Caco-2 (cell line): ENCODE results near the gene SLMAP. TPM values are rescaled to one million over a fixed set of nuclear protein-coding genes. Genes with fewer than 3 reads are reported as not detected.

ENCODE experiments used
- BruUV-seq: library from RNA; stranded (reverse); fragments of 400-500 nt; replicated peaks from 2 replicates; lab custom pipeline; 2021; lab: Mats Ljungman, UMichigan
- CTCF ChIA-PET: fragments of 300-600 bp; sonication (Branson Sonifier 250); formaldehyde crosslinking; loops from one replicate; lab custom pipeline; 2022; ENCODE audit warnings: antibody characterized with exemption; lab: Charles Lee
- POLR2A ChIA-PET: fragments of 300-600 bp; sonication (Branson Sonifier 250); formaldehyde crosslinking; loops from one replicate; lab custom pipeline; 2022; ENCODE audit warnings: antibody characterized with exemption; lab: Charles Lee
- DNase-seq, 2 experiments: peaks; one replicate each; pipeline versions ENCODE4 v3.0.0 to v3.0.0-alpha.2; 2020 to 2022
- H3K27me3 ChIP-seq: replicated peaks from 2 replicates; pipeline ENCODE4 v1.6.0; 2011; ENCODE audit warnings: low read length; ENCODE audit not compliant: control insufficient read depth, insufficient read depth
- H3K36me3 ChIP-seq: 2 replicates; pipeline ENCODE4 v1.5.1; 2011; ENCODE audit warnings: low read length; ENCODE audit not compliant: control insufficient read depth, insufficient read depth
- H3K4me1 ChIP-seq: fragments of 250-450 bp; sonication (Bioruptor Pico); 2 replicates; pipeline ENCODE4 v1.5.1; 2020; ENCODE audit warnings: mild to moderate bottlenecking
- H3K4me3 ChIP-seq: 2 replicates; pipeline ENCODE4 v1.5.1; 2011; ENCODE audit warnings: low read depth, mild to moderate bottlenecking, control low read depth, low read length
- H3K9me3 ChIP-seq: fragments of 250-450 bp; sonication (Bioruptor Pico); 2 replicates; pipeline ENCODE4 v1.5.1; 2020; ENCODE audit warnings: mild to moderate bottlenecking, moderate library complexity
- H3K27ac Mint-ChIP-seq: one replicate; pipeline ENCODE4 v1.8.0; 2022; ENCODE audit warnings: mixed read lengths; ENCODE audit not compliant: unreplicated experiment
- H3K27me3 Mint-ChIP-seq: one replicate; pipeline ENCODE4 v1.8.0; 2022; ENCODE audit warnings: mixed read lengths; ENCODE audit not compliant: insufficient read depth, unreplicated experiment
- H3K36me3 Mint-ChIP-seq: one replicate; pipeline ENCODE4 v1.8.0; 2022; ENCODE audit warnings: mild to moderate bottlenecking, mixed read lengths; ENCODE audit not compliant: insufficient read depth, unreplicated experiment
- H3K4me1 Mint-ChIP-seq: one replicate; pipeline ENCODE4 v1.8.0; 2022; ENCODE audit warnings: low read depth, mixed read lengths; ENCODE audit not compliant: unreplicated experiment
- H3K4me3 Mint-ChIP-seq: one replicate; pipeline ENCODE4 v1.8.0; 2022; ENCODE audit warnings: mild to moderate bottlenecking, moderate library complexity, mixed read lengths; ENCODE audit not compliant: unreplicated experiment
- H3K9me3 Mint-ChIP-seq: one replicate; pipeline ENCODE4 v1.8.0; 2022; ENCODE audit warnings: mixed read lengths; ENCODE audit not compliant: unreplicated experiment
- CTCF ChIP-seq, 2 experiments: fragments of 200-600 bp in 1 of 2; IDR thresholded peaks; 1 replicate in 1 of 2; 2 replicates in 1 of 2; pipeline versions ENCODE4 v1.5.1 to v1.8.0; 2011 to 2022; ENCODE audit warnings: antibody characterized with exemption in 1 of 2, control low read depth in 1 of 2, inconsistent platforms in 1 of 2, low read depth in 1 of 2, low read length in 1 of 2, mild to moderate bottlenecking in 1 of 2, moderate library complexity in 1 of 2; ENCODE audit not compliant: insufficient read depth in 1 of 2, severe bottlenecking in 1 of 2, unreplicated experiment in 1 of 2
- intact Hi-C: fragments of 100-400 bp; cut with micrococcal nuclease; formaldehyde crosslinking; loops from one replicate; pipeline ENCODE4 v1.10.0; 2022; ENCODE audit not compliant: unreplicated experiment
- total RNA-seq: library from RNA; stranded (reverse); gene quantifications from 2 replicates; pipeline ENCODE4 v1.2.3, GENCODE V29; 2022

Gene SLMAP
- total RNA-seq, 1 experiment from 2014 or later: 136 TPM

DNA sequence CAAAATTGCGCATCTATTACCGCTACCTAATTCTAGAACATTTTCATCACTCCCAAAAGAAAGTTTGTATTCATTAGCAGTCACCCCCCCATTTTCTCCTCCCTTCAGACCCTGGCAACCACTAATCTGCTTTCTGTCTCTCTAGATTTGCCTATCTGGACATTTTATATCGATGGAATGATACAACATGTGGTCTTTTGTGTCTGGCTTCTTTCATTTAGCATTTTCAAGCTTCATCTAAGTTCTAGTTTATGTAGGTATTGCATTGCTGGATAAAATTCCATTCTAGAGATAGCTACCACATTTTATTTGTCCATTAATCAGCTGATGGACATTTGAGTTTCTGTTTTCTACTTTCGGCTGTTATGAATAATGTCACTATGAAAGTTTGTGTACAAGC lies 38.4 kb downstream of the SLMAP start:
- peaks cover 25% of the 10 kb centered on the region for H3K4me1 Mint-ChIP-seq
- Histone ChIP-seq H3K9me3 (peaks cover 3% of the 10 kb centered on the region; the same call in 1 of the 2 replicates), H3K36me3 (no peaks in the 10 kb centered on the region), H3K4me3 (no peak overlapping the region), H3K4me1 (peaks cover 37% of the 10 kb centered on the region), H3K27me3 (no peaks in the 10 kb centered on the region)
- no TSS peak for BruUV-seq
- H3K9me3 Mint-ChIP-seq: no peaks in the 10 kb centered on the region
- H3K36me3 Mint-ChIP-seq: peaks cover 17% of the 10 kb centered on the region
- intact Hi-C loops: no loop called here
- DNase-seq: no peak
- ChIA-PET POLR2A (no interaction called here), CTCF (no interaction called here)
- H3K27me3 Mint-ChIP-seq: no peaks in the 10 kb centered on the region
- TF ChIP-seq CTCF (IDR thresholded peaks at IDR 0.05; ENCODE audit: insufficient read depth in 1 of 2, low read depth in 1 of 2, low read length in 1 of 2, severe bottlenecking in 1 of 2, unreplicated experiment in 1 of 2): no peak
- H3K27ac Mint-ChIP-seq: peak overlapping the region; percentile 4
- H3K4me3 Mint-ChIP-seq: no peak overlapping the region

GRCh38 chr3:57794951-57795350 lies 38.8 kb downstream of the SLMAP start:
- no peak overlapping the region for H3K4me3 Mint-ChIP-seq

DNA sequence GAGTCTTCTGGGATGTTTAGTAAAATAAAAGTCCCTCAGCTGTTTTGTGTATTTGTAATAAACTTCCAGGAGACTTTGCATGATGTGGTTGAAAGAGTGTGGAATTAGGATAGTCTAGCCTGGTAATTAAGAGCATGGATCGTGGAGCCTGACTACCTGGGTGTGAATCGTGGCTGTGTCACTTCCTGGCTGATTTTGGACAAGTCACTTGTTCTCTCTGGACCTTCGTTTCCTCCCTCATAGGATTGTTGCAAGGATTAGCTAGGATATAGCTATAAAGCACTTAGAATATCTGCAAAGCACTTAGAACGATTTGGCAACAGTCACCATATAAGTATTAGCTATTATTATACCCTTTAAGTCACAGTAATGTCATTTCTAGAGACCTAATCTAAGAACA lies 40.2 kb downstream of the SLMAP start:
- no peak for TF ChIP-seq CTCF (IDR thresholded peaks at IDR 0.05; ENCODE audit: insufficient read depth in 1 of 2, low read depth in 1 of 2, low read length in 1 of 2, severe bottlenecking in 1 of 2, unreplicated experiment in 1 of 2)
- no peak overlapping the region for H3K4me3 Mint-ChIP-seq
- H3K9me3 Mint-ChIP-seq: no peaks in the 10 kb centered on the region

More at GRCh38 chr3:57794951-57795350, 38.8 kb downstream of the SLMAP start:
- DNase-seq: no peak
- no peaks in the 10 kb centered on the region for H3K27me3 Mint-ChIP-seq
- Histone ChIP-seq H3K27me3 (no peaks in the 10 kb centered on the region), H3K4me1 (peaks cover 37% of the 10 kb centered on the region), H3K9me3 (peaks cover 3% of the 10 kb centered on the region; the same call in 1 of the 2 replicates), H3K4me3 (no peak overlapping the region), H3K36me3 (no peaks in the 10 kb centered on the region)
- intact Hi-C loops: no loop called here
- H3K27ac Mint-ChIP-seq: no peak overlapping the region
- no peaks in the 10 kb centered on the region for H3K9me3 Mint-ChIP-seq
- ChIA-PET POLR2A (no interaction called here), CTCF (no interaction called here)
- H3K36me3 Mint-ChIP-seq: peaks cover 17% of the 10 kb centered on the region
- peaks cover 25% of the 10 kb centered on the region for H3K4me1 Mint-ChIP-seq
- no peak for TF ChIP-seq CTCF (IDR thresholded peaks at IDR 0.05; ENCODE audit: insufficient read depth in 1 of 2, low read depth in 1 of 2, low read length in 1 of 2, severe bottlenecking in 1 of 2, unreplicated experiment in 1 of 2)
- no TSS peak for BruUV-seq

More for the DNA sequence above, 40.2 kb downstream of the SLMAP start:
- H3K36me3 ChIP-seq: no peaks in the 10 kb centered on the region
- Mint-ChIP-seq H3K27me3 (no peaks in the 10 kb centered on the region), H3K27ac (peak overlapping the region; percentile 21), H3K4me1 (peaks cover 35% of the 10 kb centered on the region), H3K36me3 (peaks cover 22% of the 10 kb centered on the region)
- BruUV-seq: no TSS peak
- no peak for DNase-seq
- intact Hi-C loops: no loop called here
- H3K4me3 ChIP-seq: no peak overlapping the region
- peaks cover 39% of the 10 kb centered on the region for H3K4me1 ChIP-seq
- no peaks in the 10 kb centered on the region; the same call in 1 of the 2 replicates for H3K9me3 ChIP-seq
- CTCF ChIA-PET: no interaction called here
- POLR2A ChIA-PET: no interaction called here
- H3K27me3 ChIP-seq: no peaks in the 10 kb centered on the region
